ENCODE measurements around the gene BTNL9.
"Not testable (repeated sequence)": the region's sequence is repeated elsewhere in the genome, so short reads cannot be mapped to it uniquely, and the experiment has no call there.

BTNL9 gene

DNA sequence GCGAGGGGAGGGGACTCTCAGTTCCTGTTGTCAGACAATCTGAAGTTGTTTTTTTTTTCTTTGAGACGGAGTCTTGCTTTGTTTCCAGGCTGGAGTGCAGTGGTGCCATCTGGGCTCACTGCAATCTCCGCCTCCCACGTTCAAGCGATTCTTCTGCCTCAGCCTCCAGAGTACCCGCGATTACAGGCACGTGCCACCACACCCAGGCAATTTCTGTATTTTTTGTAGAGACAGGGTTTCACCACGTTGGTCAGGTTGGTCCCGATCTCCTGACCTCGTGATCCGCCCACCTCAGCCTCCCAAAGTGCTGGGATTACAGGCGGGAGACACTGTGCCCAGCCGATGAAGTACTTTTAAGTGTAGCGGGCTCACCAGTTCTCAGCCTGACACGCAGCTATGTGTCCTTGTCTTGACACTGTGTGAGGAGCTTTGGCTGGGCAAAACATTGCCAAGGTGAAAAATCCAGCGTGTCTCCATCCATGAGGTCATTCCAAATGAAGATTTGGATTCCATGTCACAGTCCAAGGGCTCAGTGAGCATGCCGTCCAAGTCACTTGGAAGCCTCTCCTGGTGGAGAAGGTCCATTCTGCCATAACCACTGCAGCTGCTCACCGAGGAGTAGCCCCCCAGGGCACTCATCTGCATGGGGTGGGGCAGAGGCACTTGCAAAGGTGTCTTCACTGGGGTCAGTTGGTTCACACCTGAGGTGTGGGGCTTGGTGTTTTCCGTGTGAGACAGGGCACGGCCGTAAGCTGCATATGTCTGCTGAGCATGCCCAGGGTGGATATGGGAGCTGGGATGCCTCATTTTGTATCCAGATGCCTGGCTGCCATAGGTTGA lies 58.9 kb downstream of the BTNL9 start:
- no peak for TF ChIP-seq CTCF (IDR thresholded peaks at IDR 0.05; ENCODE audit: low read depth, low read length)
- DNase-seq (ENCODE audit: extremely low read depth, low read depth) = no peak

DNA sequence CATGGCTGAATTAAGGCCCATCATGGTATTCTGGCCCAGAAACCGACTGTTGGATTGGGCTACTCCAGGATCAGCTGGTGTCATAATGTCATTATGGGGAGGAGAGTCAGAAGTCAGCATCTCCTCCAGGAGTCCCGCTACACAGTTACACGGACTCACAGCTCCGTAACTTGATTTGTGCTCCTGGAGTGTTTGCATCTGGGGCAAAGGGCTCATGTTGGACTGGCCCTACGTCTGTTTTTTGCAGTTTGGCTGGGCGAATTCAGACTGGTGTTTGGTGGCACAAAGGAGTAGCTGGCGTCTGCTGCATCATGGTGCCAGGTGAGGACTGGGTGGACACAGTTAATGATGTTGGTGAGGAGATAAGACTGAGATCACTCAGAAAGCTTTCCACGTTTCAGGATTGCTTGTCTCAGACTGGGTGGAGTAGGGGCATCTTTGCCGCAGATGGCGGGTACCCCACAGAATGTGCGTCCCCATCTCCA lies 59.6 kb downstream of the BTNL9 start:
- no peak for DNase-seq (ENCODE audit: extremely low read depth, low read depth)
- TF ChIP-seq CTCF (IDR thresholded peaks at IDR 0.05; ENCODE audit: low read depth, low read length) = no peak

GRCh38 chr5:181100121-181100875 lies 60.2 kb downstream of the BTNL9 start:
- DNase-seq (ENCODE audit: extremely low read depth, low read depth) = no peak
- no peak for TF ChIP-seq CTCF (IDR thresholded peaks at IDR 0.05; ENCODE audit: low read depth, low read length)

- DNase-seq (ENCODE audit: extremely low read depth, low read depth) = not testable (repeated sequence)
These were observed 61.1 kb downstream of the BTNL9 start for GRCh38 chr5:181101030-181101641.

DNA sequence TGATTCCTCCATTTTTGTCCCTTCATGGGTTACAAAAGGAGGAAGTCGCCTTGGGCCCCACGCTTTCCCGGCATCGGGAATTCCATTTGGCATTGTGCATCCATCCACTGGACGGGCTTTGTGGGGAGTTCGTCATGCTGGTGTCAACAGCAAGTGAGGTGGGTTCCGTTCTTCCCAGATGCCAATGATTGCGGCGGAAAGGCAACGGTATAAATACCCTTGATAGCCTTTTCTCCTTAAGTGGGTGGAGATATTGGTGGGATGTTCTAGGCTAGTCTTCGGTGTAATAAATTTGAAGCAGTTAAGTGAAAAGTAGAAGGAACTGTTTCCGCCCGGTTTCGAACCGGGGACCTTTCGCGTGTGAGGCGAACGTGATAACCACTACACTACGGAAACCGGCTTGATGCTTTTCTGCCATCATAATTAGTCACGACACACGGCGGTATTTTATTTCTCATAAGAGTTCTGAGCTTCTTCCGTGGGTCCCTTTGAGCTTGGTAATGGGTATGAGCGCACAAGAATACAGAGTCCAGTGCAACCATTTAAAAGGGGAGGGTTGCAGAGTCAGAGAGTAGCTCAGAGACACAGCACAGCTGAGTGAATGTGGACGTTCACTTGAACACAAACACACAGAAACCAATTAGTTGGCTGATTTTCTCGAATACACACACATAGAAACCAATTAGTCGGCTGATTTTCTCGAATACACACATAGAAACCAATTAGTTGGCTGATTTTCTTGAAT lies 62.0 kb downstream of the BTNL9 start:
- DNase-seq (ENCODE audit: extremely low read depth, low read depth) = not testable (repeated sequence)

- DNase-seq (ENCODE audit: extremely low read depth, low read depth) = not testable (repeated sequence)
These were observed 64.1 kb downstream of the BTNL9 start for GRCh38 chr5:181104259-181104568.

DNA sequence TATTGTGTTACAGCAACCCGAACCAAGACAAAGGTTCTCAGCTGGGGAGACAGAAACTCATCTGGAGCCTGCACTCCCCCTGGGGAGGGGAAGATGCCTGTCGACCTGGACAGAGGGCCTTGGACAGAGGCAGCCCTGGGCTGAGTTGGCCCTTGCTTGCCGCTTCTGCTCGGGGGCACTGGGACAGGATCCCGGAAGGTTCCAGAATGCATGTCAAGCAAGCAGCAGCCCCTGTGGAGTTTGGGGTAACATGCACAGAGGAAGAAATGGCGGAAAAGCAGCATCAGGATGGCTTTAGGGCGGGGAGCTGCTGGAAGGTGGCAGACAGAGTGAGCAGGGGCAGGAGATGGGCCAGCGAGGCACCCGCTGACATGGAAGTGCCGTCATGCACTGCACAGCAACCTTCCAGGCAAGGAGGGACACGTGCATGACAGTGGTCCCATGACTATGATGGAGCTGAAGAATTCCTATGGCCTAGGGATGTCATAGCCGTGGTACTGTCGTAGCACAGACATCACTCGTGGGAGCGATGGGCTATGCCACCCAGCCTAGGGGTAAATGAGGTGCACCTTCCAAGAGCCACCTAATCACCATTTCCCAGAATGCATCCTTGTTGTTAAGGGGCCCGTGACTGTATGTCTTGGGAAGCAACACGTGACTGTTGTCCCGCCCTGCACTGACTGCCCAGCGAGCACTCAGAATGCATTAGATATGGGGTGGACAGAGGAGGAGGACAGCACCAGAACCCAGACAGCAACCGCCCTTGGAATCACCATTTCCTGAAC lies 64.7 kb downstream of the BTNL9 start:
- DNase-seq (ENCODE audit: extremely low read depth, low read depth) = not testable (repeated sequence)

GRCh38 chr5:181105391-181106025 lies 65.4 kb downstream of the BTNL9 start:
- no peak for TF ChIP-seq CTCF (IDR thresholded peaks at IDR 0.05; ENCODE audit: low read depth, low read length)
- no peak for DNase-seq (ENCODE audit: extremely low read depth, low read depth)

Measured in AG09319 (cell line).